Upper lobe of left lung (tissue), 4 donors: Measurements from ENCODE around the gene RSL24D1.

Experiments used
- CTCF ChIP-seq, 6 experiments: fragments of 450-650 bp in 4 of 6; fragments of 200-600 bp in 2 of 6; sonication (generic) in 2 of 6; IDR thresholded peaks; one replicate each; pipeline ENCODE4 v1.5.1; 2016 to 2019; ENCODE audit warnings: antibody characterized with exemption in 6 of 6
- EP300 ChIP-seq, 4 donors: sonication (generic); formaldehyde crosslinking; IDR thresholded peaks; one replicate each; pipeline ENCODE4 v1.5.1; 2017; ENCODE audit warnings: antibody characterized with exemption in 4 of 4, control low read depth in 2 of 4
- POLR2A ChIP-seq, 4 donors: fragments of 450-650 bp; IDR thresholded peaks; one replicate each; pipeline ENCODE4 v1.5.1; 2016 to 2017; ENCODE audit warnings: antibody characterized with exemption in 4 of 4, mild to moderate bottlenecking in 2 of 4
- POLR2AphosphoS5 ChIP-seq, 2 donors: sonication (generic); formaldehyde crosslinking; IDR thresholded peaks; one replicate each; pipeline ENCODE4 v1.5.1; 2017; ENCODE audit warnings: antibody characterized with exemption in 2 of 2

DNA sequence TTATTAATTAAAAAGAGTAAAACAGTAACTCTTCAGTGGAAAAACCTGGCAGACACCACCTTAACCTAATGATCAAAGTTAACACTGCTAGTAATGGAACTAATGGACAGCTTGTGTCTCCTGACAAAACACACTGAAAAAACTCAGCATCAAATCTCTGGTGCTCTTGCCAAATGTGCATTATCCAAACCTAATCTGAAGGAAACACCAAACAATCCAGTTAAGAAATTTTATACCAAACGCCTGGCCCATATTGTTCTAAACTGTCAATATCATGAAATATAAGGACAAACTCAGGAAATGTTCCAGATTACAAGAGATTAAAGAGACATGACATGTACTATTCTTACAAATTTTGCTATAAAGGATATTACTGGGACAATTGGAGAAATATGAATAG is 10.4 kb downstream of the RSL24D1 start:
- TF ChIP-seq POLR2A (IDR thresholded peaks at IDR 0.05) (no peak), CTCF (IDR thresholded peaks at IDR 0.05) (no peak), POLR2AphosphoS5 (IDR thresholded peaks at IDR 0.05) (no peak), EP300 (IDR thresholded peaks at IDR 0.05) (no peak)
